ENCODE data around the gene ALCAM. TPM values are rescaled to one million over a fixed set of nuclear protein-coding genes. Genes with fewer than 3 reads are reported as not detected.

ALCAM gene
- total RNA-seq, 1 experiment from 2014 or later: 98.4 TPM

DNA sequence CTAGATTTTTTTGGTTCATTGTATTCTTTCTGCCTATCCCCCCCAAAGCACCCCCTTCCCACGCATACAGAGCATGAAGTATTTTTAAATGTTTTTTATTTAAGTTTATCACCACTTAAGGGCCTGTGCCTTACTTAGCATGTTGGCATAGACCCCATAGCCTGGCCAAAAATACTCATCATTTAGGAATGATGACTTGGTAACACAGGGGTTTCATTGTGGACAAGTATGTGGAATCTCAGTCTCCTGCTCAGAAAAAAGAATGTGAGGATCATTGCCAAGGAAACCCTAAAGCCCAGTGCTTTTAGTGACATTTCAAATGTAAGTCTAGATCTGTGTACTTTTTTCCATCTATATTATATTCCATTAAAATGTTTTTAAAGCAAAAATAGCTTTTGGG, 146.3 kb downstream of the ALCAM start:
- Mint-ChIP-seq H3K4me1 (ENCODE audit: insufficient read depth, unreplicated experiment) (peaks cover 6% of the 10 kb centered on the region), H3K9me3 (ENCODE audit: unreplicated experiment) (no peaks in the 10 kb centered on the region), H3K27me3 (ENCODE audit: insufficient read depth, unreplicated experiment) (no peaks in the 10 kb centered on the region), H3K36me3 (ENCODE audit: insufficient read depth, unreplicated experiment) (no peaks in the 10 kb centered on the region), H3K27ac (ENCODE audit: low read depth, unreplicated experiment) (no peak overlapping the region), H3K4me3 (ENCODE audit: unreplicated experiment) (no peak overlapping the region)
- DNase-seq (ENCODE audit: unreplicated experiment): peak; percentile 19
- ChIA-PET CTCF (no interaction called here), POLR2A (interaction anchor here (1.4 kb wide), 1 partner anchor 126 kb away, joined by 8 read pairs; no protein-coding TSS in a partner anchor)
- BruUV-seq (replicated peaks): no TSS peak
- TF ChIP-seq CTCF (IDR thresholded peaks at IDR 0.05; ENCODE audit: unreplicated experiment): no peak
- intact Hi-C loops (cut with micrococcal nuclease): no loop called here

DNA sequence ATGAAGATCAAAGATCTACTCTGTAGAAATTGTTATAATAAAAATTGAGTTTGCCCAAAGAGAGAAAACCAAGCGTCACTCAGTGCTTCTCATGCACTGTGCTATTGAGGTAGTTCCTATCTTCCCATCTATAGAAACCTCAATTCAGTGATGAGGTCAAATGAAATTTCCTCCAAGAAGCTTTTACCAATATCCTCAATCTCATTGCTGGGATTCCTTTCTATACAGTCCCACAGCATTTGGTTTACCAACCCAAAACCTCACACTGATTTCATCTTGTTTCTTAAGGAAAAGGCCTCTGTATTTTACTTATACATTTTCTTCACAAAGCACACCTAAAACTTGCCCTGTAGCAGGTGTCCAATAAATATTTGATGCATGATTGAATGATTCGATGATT, 147.2 kb downstream of the ALCAM start:
- intact Hi-C loops (cut with micrococcal nuclease): no loop called here
- H3K9me3 Mint-ChIP-seq (ENCODE audit: unreplicated experiment): no peaks in the 10 kb centered on the region
- POLR2A ChIA-PET: no interaction called here

GRCh38 chr3:105515372-105515771, 148.7 kb downstream of the ALCAM start:
- CTCF ChIA-PET: no interaction called here
- intact Hi-C loops (cut with micrococcal nuclease): loop anchor here (5.0 kb wide), 1 partner anchor 1523 kb away; no protein-coding TSS in a partner anchor
- TF ChIP-seq CTCF (IDR thresholded peaks at IDR 0.05; ENCODE audit: unreplicated experiment): no peak
- H3K4me3 Mint-ChIP-seq (ENCODE audit: unreplicated experiment): no peak overlapping the region
- no peaks in the 10 kb centered on the region for H3K27me3 Mint-ChIP-seq (ENCODE audit: insufficient read depth, unreplicated experiment)
- POLR2A ChIA-PET: interaction anchor here (2.2 kb wide), 1 partner anchor 147 kb away, joined by 8 read pairs; no protein-coding TSS in a partner anchor
- no peak overlapping the region for H3K27ac Mint-ChIP-seq (ENCODE audit: low read depth, unreplicated experiment)
- no peaks in the 10 kb centered on the region for H3K9me3 Mint-ChIP-seq (ENCODE audit: unreplicated experiment)
- no TSS peak for BruUV-seq (replicated peaks)
- H3K36me3 Mint-ChIP-seq (ENCODE audit: insufficient read depth, unreplicated experiment): peaks cover 2% of the 10 kb centered on the region
- no peak for DNase-seq (ENCODE audit: unreplicated experiment)
- peaks cover 6% of the 10 kb centered on the region for H3K4me1 Mint-ChIP-seq (ENCODE audit: insufficient read depth, unreplicated experiment)

More for the DNA sequence above, 147.2 kb downstream of the ALCAM start:
- Mint-ChIP-seq H3K4me3 (ENCODE audit: unreplicated experiment) (no peak overlapping the region), H3K4me1 (ENCODE audit: insufficient read depth, unreplicated experiment) (peaks cover 6% of the 10 kb centered on the region), H3K27me3 (ENCODE audit: insufficient read depth, unreplicated experiment) (no peaks in the 10 kb centered on the region), H3K36me3 (ENCODE audit: insufficient read depth, unreplicated experiment) (no peaks in the 10 kb centered on the region), H3K27ac (ENCODE audit: low read depth, unreplicated experiment) (no peak overlapping the region)
- no peak for TF ChIP-seq CTCF (IDR thresholded peaks at IDR 0.05; ENCODE audit: unreplicated experiment)
- BruUV-seq (replicated peaks): no TSS peak
- no peak for DNase-seq (ENCODE audit: unreplicated experiment)
- CTCF ChIA-PET: no interaction called here

DNA sequence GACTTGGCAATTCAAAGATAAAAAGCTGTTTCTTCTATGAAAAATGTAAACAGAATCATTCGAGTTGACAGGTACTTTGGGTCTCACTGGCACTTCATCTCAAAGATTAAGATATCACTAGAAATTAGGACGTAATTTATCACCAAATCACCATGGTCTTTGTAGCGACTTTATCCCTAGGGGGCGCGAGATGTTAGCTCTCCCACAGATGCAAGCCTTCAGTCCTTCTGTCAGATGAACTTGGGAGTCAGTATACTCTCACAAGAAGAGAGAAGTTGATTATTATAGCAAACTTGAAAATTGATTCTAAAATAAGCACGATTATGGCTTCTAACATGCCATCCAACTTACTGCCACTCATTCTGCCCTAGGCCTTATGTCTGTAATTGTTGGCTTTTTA, 150.3 kb downstream of the ALCAM start:
- ChIA-PET CTCF (interaction anchor here (0.6 to 3.9 kb wide), 7 partner anchors 11 to 920 kb away, joined by 3 to 58 read pairs (median 5); partner anchors contain the start of gene ALCAM), POLR2A (interaction anchor here (1.2 to 4.2 kb wide), 3 partner anchors 129 to 149 kb away, joined by 4 to 40 read pairs (median 8); partner anchors contain the start of gene ALCAM)
- Mint-ChIP-seq H3K4me1 (ENCODE audit: insufficient read depth, unreplicated experiment) (no peaks in the 10 kb centered on the region), H3K9me3 (ENCODE audit: unreplicated experiment) (no peaks in the 10 kb centered on the region), H3K36me3 (ENCODE audit: insufficient read depth, unreplicated experiment) (peaks cover 14% of the 10 kb centered on the region), H3K4me3 (ENCODE audit: unreplicated experiment) (no peak overlapping the region), H3K27me3 (ENCODE audit: insufficient read depth, unreplicated experiment) (no peaks in the 10 kb centered on the region), H3K27ac (ENCODE audit: low read depth, unreplicated experiment) (no peak overlapping the region)
- intact Hi-C loops (cut with micrococcal nuclease): loop anchor here (5.0 kb wide), 1 partner anchor 1525 kb away; no protein-coding TSS in a partner anchor
- BruUV-seq (replicated peaks): no TSS peak
- no peak for DNase-seq (ENCODE audit: unreplicated experiment)
- no peak for TF ChIP-seq CTCF (IDR thresholded peaks at IDR 0.05; ENCODE audit: unreplicated experiment)

All from MCF 10A (cell line).